HUES6 (cell line): ENCODE measurements around the gene COX6A2.

ENCODE experiments used
- H3K27ac ChIP-seq: 2 replicates; pipeline ENCODE4 v1.7.0; 2013; ENCODE audit warnings: low read depth, mild to moderate bottlenecking, low read length, inconsistent platforms
- H3K27me3 ChIP-seq: 2 replicates; pipeline ENCODE4 v1.6.1; 2013; ENCODE audit warnings: low read length; ENCODE audit not compliant: control insufficient read depth, insufficient read depth
- H3K36me3 ChIP-seq: 2 replicates; pipeline ENCODE4 v1.6.1; 2013; ENCODE audit warnings: low read length; ENCODE audit not compliant: control insufficient read depth, insufficient read depth
- H3K4me1 ChIP-seq: 2 replicates; pipeline ENCODE4 v1.6.1; 2013; ENCODE audit warnings: low read length; ENCODE audit not compliant: control insufficient read depth, insufficient read depth
- H3K4me3 ChIP-seq: 2 replicates; pipeline ENCODE4 v1.5.1; 2013; ENCODE audit warnings: low read depth, low read length
- H3K9ac ChIP-seq: one replicate; pipeline ENCODE4 v1.6.1; 2013; ENCODE audit warnings: mild to moderate bottlenecking, low read length
- H3K9me3 ChIP-seq: 2 replicates; pipeline ENCODE4 v1.6.1; 2013; ENCODE audit warnings: low read depth, low read length; ENCODE audit not compliant: control insufficient read depth, insufficient read depth

COX6A2 gene

DNA sequence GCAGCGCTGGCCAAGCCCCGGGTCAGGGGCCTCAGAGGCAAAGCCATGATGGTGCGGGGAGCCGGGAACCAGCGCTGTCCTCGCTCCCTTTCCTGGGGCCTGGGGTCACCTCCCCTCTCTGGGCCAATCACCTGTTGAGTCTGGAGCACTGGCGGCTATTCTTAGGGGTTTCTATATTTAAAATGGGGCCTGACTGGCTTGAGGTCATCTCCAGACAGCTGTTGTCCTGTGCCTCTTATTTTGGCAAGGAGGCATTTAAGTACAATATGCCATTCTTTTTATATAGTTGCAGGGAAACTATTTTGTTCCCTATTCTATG is at the start of gene COX6A2:
TSS of gene COX6A2 (minus strand) at position 82 of the 319 bp plus-strand sequence. CDS start at position 47, 35 bp downstream.
- peaks cover 28% of the 10 kb centered on the region for H3K27me3 ChIP-seq
- H3K4me3 ChIP-seq = no peak within 1 kb of the TSS; the same call in 1 of the 2 replicates
- H3K36me3 ChIP-seq = no peaks in the 10 kb centered on the region
- H3K9ac ChIP-seq = no peak within 1 kb of the TSS
- no peaks in the 10 kb centered on the region for H3K9me3 ChIP-seq
- peaks cover 8% of the 10 kb centered on the region; the same call in 1 of the 2 replicates for H3K4me1 ChIP-seq
- H3K27ac ChIP-seq = no peak within 1 kb of the TSS

DNA sequence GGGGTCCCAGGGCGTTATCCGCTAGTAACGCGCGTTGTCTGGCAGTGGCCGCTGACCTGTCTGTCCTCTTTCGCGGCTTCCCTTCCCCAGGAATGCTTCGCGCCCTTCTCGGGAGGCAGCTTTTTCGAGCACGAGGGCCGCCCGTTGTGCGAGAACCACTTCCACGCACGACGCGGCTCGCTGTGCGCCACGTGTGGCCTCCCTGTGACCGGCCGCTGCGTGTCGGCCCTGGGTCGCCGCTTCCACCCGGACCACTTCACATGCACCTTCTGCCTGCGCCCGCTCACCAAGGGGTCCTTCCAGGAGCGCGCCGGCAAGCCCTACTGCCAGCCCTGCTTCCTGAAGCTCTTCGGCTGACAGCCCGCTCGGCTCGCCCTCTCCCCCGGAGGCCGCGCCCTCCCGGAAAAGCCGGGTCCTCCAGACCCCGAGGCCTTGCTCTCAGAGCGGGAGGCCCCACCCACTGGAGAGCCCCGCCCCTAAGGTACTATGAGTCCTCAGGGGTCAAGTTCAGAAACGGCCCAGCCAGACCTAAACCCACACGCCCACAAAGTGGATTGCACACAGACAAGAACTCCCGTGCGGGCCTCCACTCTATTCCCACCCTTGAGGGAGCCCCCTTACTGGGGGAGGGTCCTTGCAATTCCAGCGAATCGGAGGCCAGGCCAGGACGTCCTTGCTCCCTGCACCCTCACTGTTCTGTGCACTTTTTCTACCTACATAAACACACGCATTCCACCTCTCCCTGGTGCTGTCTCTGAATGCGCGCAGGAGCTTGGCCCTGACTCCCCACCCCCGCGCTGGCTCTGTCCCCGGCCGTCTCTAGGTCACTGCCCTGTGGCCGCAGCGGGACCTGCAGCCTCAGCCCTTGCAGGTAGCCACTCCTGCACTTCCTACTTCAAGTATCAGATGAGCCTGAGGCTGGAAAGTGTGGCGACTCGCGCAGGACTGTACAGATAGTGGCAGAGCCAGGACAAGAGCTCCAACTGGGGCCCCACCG is 49.4 kb upstream of the COX6A2 start:
- Histone ChIP-seq H3K27ac (no peak overlapping the region), H3K36me3 (peaks cover 3% of the 10 kb centered on the region; the same call in 1 of the 2 replicates), H3K27me3 (peaks cover 63% of the 10 kb centered on the region), H3K4me1 (peaks cover 9% of the 10 kb centered on the region), H3K4me3 (peak overlapping the region; percentile 91), H3K9me3 (no peaks in the 10 kb centered on the region), H3K9ac (peak overlapping the region; percentile 69)

DNA sequence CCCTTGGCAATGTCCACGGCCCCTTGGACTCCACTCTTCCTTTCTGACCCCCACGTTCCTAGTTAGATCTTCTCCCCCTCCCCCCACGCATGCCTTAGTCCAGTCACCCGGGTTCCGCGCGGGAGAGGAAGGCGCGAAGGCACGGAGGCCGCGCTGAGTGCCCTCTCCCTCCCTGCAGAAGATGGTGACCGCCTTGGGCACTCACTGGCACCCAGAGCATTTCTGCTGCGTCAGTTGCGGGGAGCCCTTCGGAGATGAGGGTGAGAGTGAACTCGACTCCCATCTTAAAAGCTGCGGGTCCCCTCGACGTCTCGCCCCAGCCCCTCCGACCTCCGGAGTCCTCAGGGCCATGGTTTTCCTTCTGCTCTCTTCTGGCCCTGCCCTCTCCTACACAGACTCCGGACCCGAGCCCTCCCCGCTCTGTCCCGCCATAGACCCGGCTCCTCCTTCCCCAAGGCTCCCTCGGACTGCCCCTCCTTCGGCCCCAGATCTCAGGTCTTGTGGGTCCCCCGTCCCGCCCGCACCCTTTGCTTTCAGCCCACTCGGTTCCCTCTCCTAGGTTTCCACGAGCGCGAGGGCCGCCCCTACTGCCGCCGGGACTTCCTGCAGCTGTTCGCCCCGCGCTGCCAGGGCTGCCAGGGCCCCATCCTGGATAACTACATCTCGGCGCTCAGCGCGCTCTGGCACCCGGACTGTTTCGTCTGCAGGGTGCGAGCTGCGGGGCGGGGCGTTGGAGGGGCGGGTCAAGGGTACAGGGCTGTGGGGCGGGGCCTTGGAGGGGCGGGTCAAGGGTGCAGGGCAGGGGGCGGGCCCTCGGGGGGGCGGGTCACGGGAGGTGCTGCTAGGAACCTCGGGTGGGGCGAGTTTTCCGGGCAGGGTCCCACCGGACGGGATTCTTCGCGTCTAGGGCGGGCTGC is 48.4 kb upstream of the COX6A2 start:
- Histone ChIP-seq H3K27me3 (peaks cover 54% of the 10 kb centered on the region), H3K27ac (no peak overlapping the region), H3K36me3 (peaks cover 3% of the 10 kb centered on the region; the same call in 1 of the 2 replicates), H3K9ac (no peak overlapping the region), H3K4me3 (peak overlapping the region; percentile 91), H3K9me3 (no peaks in the 10 kb centered on the region), H3K4me1 (peaks cover 10% of the 10 kb centered on the region)

DNA sequence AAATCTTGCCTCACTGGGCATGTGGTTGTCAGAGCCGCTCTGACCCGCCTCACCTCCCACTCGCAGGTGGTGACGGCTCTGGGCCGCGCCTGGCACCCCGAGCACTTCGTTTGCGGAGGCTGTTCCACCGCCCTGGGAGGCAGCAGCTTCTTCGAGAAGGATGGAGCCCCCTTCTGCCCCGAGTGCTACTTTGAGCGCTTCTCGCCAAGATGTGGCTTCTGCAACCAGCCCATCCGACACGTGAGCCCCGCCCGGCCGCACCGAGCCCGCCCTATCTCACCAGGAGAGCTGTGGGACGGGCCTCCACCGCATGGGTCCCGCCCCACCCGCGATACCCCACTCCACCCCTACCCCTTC is 47.8 kb upstream of the COX6A2 start:
- Histone ChIP-seq H3K36me3 (peaks cover 3% of the 10 kb centered on the region; the same call in 1 of the 2 replicates), H3K9me3 (no peaks in the 10 kb centered on the region), H3K4me3 (peak overlapping the region; percentile 75), H3K4me1 (peaks cover 16% of the 10 kb centered on the region), H3K9ac (no peak overlapping the region), H3K27ac (no peak overlapping the region), H3K27me3 (peaks cover 52% of the 10 kb centered on the region)

DNA sequence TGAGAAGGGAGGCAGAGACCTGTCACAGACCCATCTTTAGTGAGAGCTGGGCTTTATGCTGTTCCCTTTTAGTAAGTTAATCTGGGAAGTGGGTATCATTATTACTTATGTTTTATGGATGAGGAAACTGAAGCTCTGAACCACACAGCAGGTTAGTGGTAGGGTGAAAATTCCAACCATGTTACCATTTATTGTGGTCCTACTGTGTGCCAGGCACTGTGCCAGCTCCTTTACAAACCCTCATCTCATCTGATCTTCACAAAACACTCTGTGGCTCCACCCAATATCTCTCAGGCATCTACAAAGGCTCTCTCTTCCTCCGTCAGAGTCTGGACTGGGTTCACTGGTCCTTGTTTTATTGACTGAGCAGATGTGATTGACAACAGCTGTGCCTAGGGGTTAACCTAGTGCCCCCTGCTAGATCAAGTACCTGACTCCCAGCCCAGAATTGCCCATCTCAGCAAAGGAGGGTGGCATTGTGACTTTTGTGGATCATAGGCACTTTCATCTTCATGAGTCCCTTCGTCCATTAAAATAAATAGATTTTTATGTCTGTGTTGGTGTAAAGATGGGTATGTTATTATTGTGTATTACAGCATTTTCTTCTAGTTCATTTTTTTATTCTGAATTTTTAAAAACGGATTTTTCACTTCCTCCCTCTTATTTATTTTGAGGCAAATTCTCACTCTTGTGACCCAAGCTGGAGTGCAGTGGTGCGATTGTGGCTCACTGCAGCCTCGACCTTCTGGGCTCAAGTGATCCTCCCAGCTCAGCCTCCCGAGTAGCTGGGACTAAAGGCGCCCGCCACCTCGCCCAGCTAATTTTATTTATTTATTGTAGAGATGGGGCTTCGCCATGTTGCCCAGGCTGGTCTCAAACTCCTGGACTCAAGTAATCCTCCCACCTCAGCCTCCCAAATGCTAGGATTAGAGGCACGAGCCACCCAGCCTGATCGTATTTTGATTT is 46.9 kb upstream of the COX6A2 start:
- Histone ChIP-seq H3K9ac (no peak overlapping the region), H3K4me1 (peaks cover 16% of the 10 kb centered on the region), H3K4me3 (0 out of 2 replicates have a peak overlapping the region, but pooled peaks have one; percentile 75), H3K27ac (no peak overlapping the region), H3K9me3 (no peaks in the 10 kb centered on the region), H3K27me3 (peaks cover 46% of the 10 kb centered on the region), H3K36me3 (peaks cover 3% of the 10 kb centered on the region; the same call in 1 of the 2 replicates)

DNA sequence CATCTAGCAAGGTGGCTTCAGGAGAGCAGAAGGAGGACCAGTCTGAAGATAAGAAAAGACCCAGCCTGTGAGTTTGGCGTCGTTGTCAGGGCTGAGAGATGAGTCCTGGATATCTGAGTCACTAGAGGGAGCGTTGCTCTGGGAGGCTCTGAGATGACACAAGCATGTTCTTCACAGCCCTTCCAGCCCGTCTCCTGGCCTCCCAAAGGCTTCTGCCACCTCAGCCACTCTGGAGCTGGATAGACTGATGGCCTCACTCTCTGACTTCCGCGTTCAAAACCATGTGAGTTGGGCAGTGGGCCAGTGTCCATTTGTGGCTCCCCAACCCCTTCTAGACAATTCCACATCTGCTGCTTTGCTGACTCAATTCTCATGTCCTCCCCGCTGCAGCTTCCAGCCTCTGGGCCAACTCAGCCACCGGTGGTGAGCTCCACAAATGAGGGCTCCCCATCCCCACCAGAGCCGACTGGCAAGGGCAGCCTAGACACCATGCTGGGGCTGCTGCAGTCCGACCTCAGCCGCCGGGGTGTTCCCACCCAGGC is 46.1 kb upstream of the COX6A2 start:
- peaks cover 3% of the 10 kb centered on the region; the same call in 1 of the 2 replicates for H3K36me3 ChIP-seq
- H3K9me3 ChIP-seq = no peaks in the 10 kb centered on the region
- no peak overlapping the region for H3K27ac ChIP-seq
- no peak overlapping the region for H3K9ac ChIP-seq
- H3K4me3 ChIP-seq = no peak overlapping the region
- H3K27me3 ChIP-seq = peaks cover 38% of the 10 kb centered on the region
- peaks cover 16% of the 10 kb centered on the region for H3K4me1 ChIP-seq

DNA sequence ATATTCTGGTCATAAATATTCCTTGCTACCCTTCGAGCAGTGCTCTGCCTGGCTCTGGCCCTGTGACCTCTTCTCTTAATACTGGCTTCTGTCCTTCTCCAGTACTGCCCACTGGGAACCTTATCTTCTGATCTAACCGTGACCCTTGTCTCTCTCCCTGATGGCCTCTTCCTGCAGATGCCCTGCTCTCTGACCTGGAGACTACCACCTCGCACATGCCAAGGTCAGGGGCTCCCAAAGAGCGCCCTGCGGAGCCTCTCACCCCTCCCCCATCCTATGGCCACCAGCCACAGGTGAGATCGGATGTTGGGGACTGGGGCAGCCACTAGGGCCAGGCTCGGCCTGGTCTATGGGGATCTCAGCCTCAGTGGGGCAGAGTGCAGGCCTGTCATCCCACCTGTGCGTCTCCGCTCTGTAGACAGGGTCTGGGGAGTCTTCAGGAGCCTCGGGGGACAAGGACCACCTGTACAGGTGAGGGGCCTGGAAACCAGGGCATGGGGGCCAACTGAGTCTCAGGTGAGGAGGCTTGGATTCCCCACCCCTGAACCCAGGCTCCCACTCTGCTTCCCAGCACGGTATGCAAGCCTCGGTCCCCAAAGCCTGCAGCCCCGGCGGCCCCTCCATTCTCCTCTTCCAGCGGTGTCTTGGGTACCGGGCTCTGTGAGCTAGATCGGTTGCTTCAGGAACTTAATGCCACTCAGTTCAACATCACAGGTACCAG is 45.3 kb upstream of the COX6A2 start:
- Histone ChIP-seq H3K27ac (no peak overlapping the region), H3K4me1 (peaks cover 16% of the 10 kb centered on the region), H3K4me3 (no peak overlapping the region), H3K9me3 (no peaks in the 10 kb centered on the region), H3K27me3 (peaks cover 31% of the 10 kb centered on the region), H3K9ac (no peak overlapping the region), H3K36me3 (peaks cover 3% of the 10 kb centered on the region; the same call in 1 of the 2 replicates)

DNA sequence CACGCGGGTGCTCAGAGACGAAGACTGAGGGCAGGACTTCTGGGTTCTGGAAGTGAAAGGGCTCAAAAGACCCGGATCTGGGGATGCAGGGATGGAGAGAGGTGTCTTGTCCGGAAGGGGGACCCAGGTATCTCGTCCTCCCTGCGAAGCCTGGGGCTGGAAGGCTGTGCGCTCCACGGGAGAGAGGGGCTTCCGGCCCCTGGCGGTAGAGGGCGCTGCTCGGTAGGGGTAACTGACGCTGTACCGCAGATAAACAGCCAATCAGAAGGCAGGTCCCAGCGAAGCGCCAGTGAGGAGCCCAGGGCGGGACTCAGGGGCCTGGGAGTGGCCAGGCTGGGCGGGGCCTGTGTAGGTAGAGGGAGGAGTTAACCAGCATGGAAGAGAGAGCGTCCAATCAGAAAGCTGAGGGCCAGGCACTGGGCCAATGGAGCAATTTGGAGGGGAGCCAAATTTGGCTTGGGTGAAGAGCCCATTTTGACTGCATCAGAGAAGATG is 44.6 kb upstream of the COX6A2 start:
- peaks cover 15% of the 10 kb centered on the region for H3K4me1 ChIP-seq
- H3K9me3 ChIP-seq = no peaks in the 10 kb centered on the region
- H3K9ac ChIP-seq = peak overlapping the region; percentile 87
- H3K36me3 ChIP-seq = peaks cover 3% of the 10 kb centered on the region; the same call in 1 of the 2 replicates
- H3K27ac ChIP-seq = no peak overlapping the region
- peak overlapping the region; percentile 92 for H3K4me3 ChIP-seq
- H3K27me3 ChIP-seq = peaks cover 31% of the 10 kb centered on the region

DNA sequence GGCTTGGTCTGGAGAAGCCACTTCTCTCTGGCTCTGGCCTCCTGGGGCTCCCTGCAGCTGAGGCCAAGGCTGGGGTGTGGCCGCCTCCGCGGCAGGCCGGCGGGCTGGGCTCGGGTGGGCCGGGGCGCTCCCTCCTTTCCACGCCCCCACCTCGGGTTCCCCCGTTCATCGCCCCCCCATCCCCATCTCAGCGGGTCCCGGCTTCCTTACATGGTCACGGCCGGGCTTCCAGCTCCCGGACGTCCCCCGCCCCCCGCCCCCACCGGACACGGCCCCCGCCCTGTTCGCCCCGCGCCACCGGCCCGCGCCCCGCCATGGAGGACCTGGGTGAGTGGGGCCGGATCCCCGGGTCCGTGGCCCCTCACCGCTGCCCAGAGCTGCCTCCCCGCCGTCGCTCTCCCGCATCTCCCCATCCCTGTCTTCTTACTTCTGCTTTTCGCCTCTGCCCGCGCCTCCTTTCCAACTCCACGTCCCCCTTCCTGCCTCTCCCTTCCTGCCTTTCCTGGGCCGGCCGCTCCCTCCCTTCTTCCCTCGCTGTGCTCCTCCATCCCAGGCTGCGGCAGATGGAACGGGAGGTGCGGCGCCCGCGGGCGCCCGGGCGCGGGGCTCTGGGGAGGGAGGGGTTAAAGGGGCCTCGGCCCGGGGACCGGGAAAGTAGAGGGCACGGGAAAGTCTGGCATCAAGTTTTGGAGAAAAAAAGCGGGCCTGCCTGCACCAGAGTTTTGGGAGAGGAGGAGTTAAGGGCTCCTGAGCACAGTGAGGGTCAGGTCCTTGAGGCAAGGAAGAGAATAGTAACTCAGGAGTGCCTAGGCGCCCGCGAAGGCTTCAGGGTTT is 43.9 kb upstream of the COX6A2 start, which contains the start of gene TGFB1I1:
TSS of gene TGFB1I1 (plus strand) at position 278 of the 834 bp plus-strand sequence. CDS start at position 315, 37 bp downstream.
- Histone ChIP-seq H3K36me3 (peaks cover 5% of the 10 kb centered on the region), H3K27me3 (peaks cover 31% of the 10 kb centered on the region), H3K4me3 (peak within 1 kb of the TSS; percentile 92), H3K9ac (peak within 1 kb of the TSS; percentile 87), H3K9me3 (no peaks in the 10 kb centered on the region), H3K4me1 (peaks cover 11% of the 10 kb centered on the region), H3K27ac (0 out of 2 replicates have a peak within 1 kb of the TSS, but pooled peaks have one; percentile 46)
